ENCODE data around the gene CCPG1. TPM values are rescaled to one million over a fixed set of nuclear protein-coding genes. Genes with fewer than 3 reads are reported as not detected.

CCPG1 gene
- total and polyA plus RNA-seq, 10 of the 15 experiments (the other 5 are each of a cell fraction or from before 2014, with no cell fraction given) = 5.1 to 15.8 (median 10.0) TPM

DNA sequence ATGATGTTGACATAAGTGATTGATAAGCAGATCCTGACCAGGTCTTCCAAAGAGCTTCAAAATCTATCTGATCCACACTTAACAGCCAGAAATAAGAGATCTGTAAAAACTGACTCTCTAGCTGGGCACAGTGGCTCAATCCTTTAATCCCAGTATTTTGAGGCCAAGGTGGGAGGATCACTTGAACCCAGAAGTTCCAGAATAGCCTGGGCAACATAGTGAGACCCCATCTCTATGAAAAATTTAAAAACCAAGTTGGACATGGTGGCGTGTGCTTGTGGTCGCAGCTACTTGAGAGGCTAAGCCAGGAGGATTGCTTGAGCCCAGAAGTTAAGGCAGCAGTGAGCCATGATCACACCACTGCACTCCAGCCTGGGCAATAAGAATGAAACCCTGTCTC lies 45.5 kb downstream of the CCPG1 start:
- SMC1A ChIA-PET (ENCODE audit: uncharacterized antibody, unreplicated experiment) = interaction anchor here (1.4 kb wide), 1 partner anchor 77 kb away, joined by 3 read pairs; no protein-coding TSS in a partner anchor
- in situ Hi-C loops (cut with MboI) = no loop called here
- no TSS peak for BruUV-seq (replicated peaks)

More for the DNA sequence above, 45.5 kb downstream of the CCPG1 start:
- no peak overlapping the region for H3K4me2 ChIP-seq (ENCODE audit: control insufficient read depth, insufficient read depth)
- ATAC-seq = no peak
- H3K27ac ChIP-seq (ENCODE audit: control insufficient read depth, insufficient read depth) = no peak overlapping the region
- ChIA-PET RAD21 (ENCODE audit: unreplicated experiment) (no interaction called here), CTCF (no interaction called here), POLR2A (no interaction called here)
- H3K27me3 ChIP-seq (replicated peaks in 1 of 2; ENCODE audit: control insufficient read depth in 2 of 2, insufficient read depth in 2 of 2, low read length in 1 of 2) = no peaks in the 10 kb centered on the region
- H3K4me1 ChIP-seq (ENCODE audit: control insufficient read depth, insufficient read depth, low read length) = no peaks in the 10 kb centered on the region
- H2AFZ ChIP-seq (ENCODE audit: control insufficient read depth, low read depth, low read length) = no peak overlapping the region
- H3K9me3 ChIP-seq (replicated peaks; ENCODE audit: control insufficient read depth, insufficient read depth, low read length) = no peaks in the 10 kb centered on the region
- FAIRE-seq = no peak
- no peak overlapping the region for H3K4me3 ChIP-seq
- H3K36me3 ChIP-seq (ENCODE audit: control insufficient read depth in 2 of 2, insufficient read depth in 2 of 2, low read length in 1 of 2) = no peaks in the 10 kb centered on the region; a peak in 1 of 4 replicates
- TF ChIP-seq MYC (IDR thresholded peaks at IDR 0.05; ENCODE audit: insufficient read depth, insufficient read length, insufficient replicate concordance, low read length, severe bottlenecking) (no peak), PAX8 (IDR thresholded peaks at IDR 0.05) (no peak), RAD51 (IDR thresholded peaks at IDR 0.05) (no peak), FOXK2 (IDR thresholded peaks at IDR 0.05) (no peak), ZNF622 (IDR thresholded peaks at IDR 0.05) (no peak), JUND (IDR thresholded peaks at IDR 0.05; ENCODE audit: low read depth, low read length) (no peak), ASH2L (IDR thresholded peaks at IDR 0.05; ENCODE audit: borderline replicate concordance, low read depth) (no peak), RCOR1 (conservative IDR thresholded peaks at IDR 0.05; ENCODE audit: low read depth, low read length) (no peak), RB1 (IDR thresholded peaks at IDR 0.05; ENCODE audit: borderline replicate concordance) (no peak), CREB1 (IDR thresholded peaks at IDR 0.05; ENCODE audit: low read depth) (no peak), PML (IDR thresholded peaks at IDR 0.05; ENCODE audit: low read length) (no peak), CBX3 (IDR thresholded peaks at IDR 0.05; ENCODE audit: borderline replicate concordance, low read depth) (no peak), HDGF (IDR thresholded peaks at IDR 0.05) (no peak), TCF3 (IDR thresholded peaks at IDR 0.05; ENCODE audit: borderline replicate concordance, insufficient read depth, low read depth, low read length) (no peak)
- TF ChIP-seq, protein P1, sequence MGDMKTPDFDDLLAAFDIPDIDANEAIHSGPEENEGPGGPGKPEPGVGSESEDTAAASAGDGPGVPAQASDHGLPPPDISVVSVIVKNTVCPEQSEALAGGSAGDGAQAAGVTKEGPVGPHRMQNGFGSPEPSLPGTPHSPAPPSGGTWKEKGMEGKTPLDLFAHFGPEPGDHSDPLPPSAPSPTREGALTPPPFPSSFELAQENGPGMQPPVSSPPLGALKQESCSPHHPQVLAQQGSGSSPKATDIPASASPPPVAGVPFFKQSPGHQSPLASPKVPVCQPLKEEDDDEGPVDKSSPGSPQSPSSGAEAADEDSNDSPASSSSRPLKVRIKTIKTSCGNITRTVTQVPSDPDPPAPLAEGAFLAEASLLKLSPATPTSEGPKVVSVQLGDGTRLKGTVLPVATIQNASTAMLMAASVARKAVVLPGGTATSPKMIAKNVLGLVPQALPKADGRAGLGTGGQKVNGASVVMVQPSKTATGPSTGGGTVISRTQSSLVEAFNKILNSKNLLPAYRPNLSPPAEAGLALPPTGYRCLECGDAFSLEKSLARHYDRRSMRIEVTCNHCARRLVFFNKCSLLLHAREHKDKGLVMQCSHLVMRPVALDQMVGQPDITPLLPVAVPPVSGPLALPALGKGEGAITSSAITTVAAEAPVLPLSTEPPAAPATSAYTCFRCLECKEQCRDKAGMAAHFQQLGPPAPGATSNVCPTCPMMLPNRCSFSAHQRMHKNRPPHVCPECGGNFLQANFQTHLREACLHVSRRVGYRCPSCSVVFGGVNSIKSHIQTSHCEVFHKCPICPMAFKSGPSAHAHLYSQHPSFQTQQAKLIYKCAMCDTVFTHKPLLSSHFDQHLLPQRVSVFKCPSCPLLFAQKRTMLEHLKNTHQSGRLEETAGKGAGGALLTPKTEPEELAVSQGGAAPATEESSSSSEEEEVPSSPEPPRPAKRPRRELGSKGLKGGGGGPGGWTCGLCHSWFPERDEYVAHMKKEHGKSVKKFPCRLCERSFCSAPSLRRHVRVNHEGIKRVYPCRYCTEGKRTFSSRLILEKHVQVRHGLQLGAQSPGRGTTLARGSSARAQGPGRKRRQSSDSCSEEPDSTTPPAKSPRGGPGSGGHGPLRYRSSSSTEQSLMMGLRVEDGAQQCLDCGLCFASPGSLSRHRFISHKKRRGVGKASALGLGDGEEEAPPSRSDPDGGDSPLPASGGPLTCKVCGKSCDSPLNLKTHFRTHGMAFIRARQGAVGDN (IDR thresholded peaks at IDR 0.05) = no peak
- DNase-seq (ENCODE audit: low read depth, low spot score) = no peak
- no peak overlapping the region for H3K9ac ChIP-seq (ENCODE audit: control insufficient read depth, insufficient read depth, low read length)
- no peaks in the 10 kb centered on the region for H3K79me2 ChIP-seq (ENCODE audit: control insufficient read depth, insufficient read depth, low read length)
- 100% methylated on average over 2 of the region's 2 CpGs for WGBS (ENCODE audit: insufficient coverage, insufficient replicate concordance, low lambda C conversion rate, missing lambda C conversion rate)
- H4K20me1 ChIP-seq (ENCODE audit: control insufficient read depth, insufficient read depth) = no peaks in the 10 kb centered on the region
- intact Hi-C loops (cut with micrococcal nuclease; ENCODE audit: unreplicated experiment) = no loop called here

Data from GM12878 (cell line).